ENCODE measurements around the gene SLC26A5.

SLC26A5 gene

GRCh38 chr7:103437623-103438022 is 8.4 kb downstream of the SLC26A5 start:
- Mint-ChIP-seq H3K9me3 (peaks cover 14% of the 10 kb centered on the region), H3K27ac (no peak overlapping the region), H3K4me3 (no peak overlapping the region), H3K27me3 (ENCODE audit: low read depth, poor library complexity) (peaks cover 59% of the 10 kb centered on the region), H3K4me1 (no peaks in the 10 kb centered on the region), H3K36me3 (ENCODE audit: low read depth) (no peaks in the 10 kb centered on the region)
- no peak for TF ChIP-seq CTCF (IDR thresholded peaks at IDR 0.05)
- no peak for DNase-seq

GRCh38 chr7:103432712-103433111 is 13.3 kb downstream of the SLC26A5 start:
- H3K9me3 Mint-ChIP-seq: peaks cover 14% of the 10 kb centered on the region
- no peak for DNase-seq
- no peak overlapping the region for H3K27ac Mint-ChIP-seq
- H3K36me3 Mint-ChIP-seq (ENCODE audit: low read depth): no peaks in the 10 kb centered on the region
- H3K4me1 Mint-ChIP-seq: no peaks in the 10 kb centered on the region
- H3K27me3 Mint-ChIP-seq (ENCODE audit: low read depth, poor library complexity): peaks cover 30% of the 10 kb centered on the region
- H3K4me3 Mint-ChIP-seq: no peak overlapping the region
- TF ChIP-seq CTCF (IDR thresholded peaks at IDR 0.05): no peak

GRCh38 chr7:103425177-103425576 is 20.8 kb downstream of the SLC26A5 start:
- no peak for TF ChIP-seq CTCF (IDR thresholded peaks at IDR 0.05)
- H3K4me3 Mint-ChIP-seq: no peak overlapping the region
- H3K27me3 Mint-ChIP-seq (ENCODE audit: low read depth, poor library complexity): peaks cover 24% of the 10 kb centered on the region
- no peaks in the 10 kb centered on the region for H3K4me1 Mint-ChIP-seq
- H3K36me3 Mint-ChIP-seq (ENCODE audit: low read depth): no peaks in the 10 kb centered on the region
- no peaks in the 10 kb centered on the region for H3K9me3 Mint-ChIP-seq
- H3K27ac Mint-ChIP-seq: no peak overlapping the region
- no peak for DNase-seq

GRCh38 chr7:103423467-103424179 is 22.4 kb downstream of the SLC26A5 start:
- H3K27me3 Mint-ChIP-seq (ENCODE audit: low read depth, poor library complexity): peaks cover 18% of the 10 kb centered on the region
- H3K27ac Mint-ChIP-seq: no peak overlapping the region
- no peak for TF ChIP-seq CTCF (IDR thresholded peaks at IDR 0.05)
- no peaks in the 10 kb centered on the region for H3K36me3 Mint-ChIP-seq (ENCODE audit: low read depth)
- H3K4me3 Mint-ChIP-seq: no peak overlapping the region
- H3K4me1 Mint-ChIP-seq: no peaks in the 10 kb centered on the region
- peaks cover 6% of the 10 kb centered on the region for H3K9me3 Mint-ChIP-seq
- DNase-seq: no peak

GRCh38 chr7:103420857-103421384 is 25.1 kb downstream of the SLC26A5 start:
- no peaks in the 10 kb centered on the region for H3K36me3 Mint-ChIP-seq (ENCODE audit: low read depth)
- H3K27ac Mint-ChIP-seq: no peak overlapping the region
- DNase-seq: no peak
- no peaks in the 10 kb centered on the region for H3K4me1 Mint-ChIP-seq
- H3K27me3 Mint-ChIP-seq (ENCODE audit: low read depth, poor library complexity): peaks cover 6% of the 10 kb centered on the region
- H3K9me3 Mint-ChIP-seq: peaks cover 6% of the 10 kb centered on the region
- no peak for TF ChIP-seq CTCF (IDR thresholded peaks at IDR 0.05)
- H3K4me3 Mint-ChIP-seq: no peak overlapping the region

GRCh38 chr7:103418241-103418640 is 27.8 kb downstream of the SLC26A5 start:
- no peak overlapping the region for H3K27ac Mint-ChIP-seq
- H3K4me3 Mint-ChIP-seq: no peak overlapping the region
- H3K27me3 Mint-ChIP-seq (ENCODE audit: low read depth, poor library complexity): peaks cover 22% of the 10 kb centered on the region
- TF ChIP-seq CTCF (IDR thresholded peaks at IDR 0.05): no peak
- peaks cover 6% of the 10 kb centered on the region for H3K9me3 Mint-ChIP-seq
- DNase-seq: no peak
- H3K4me1 Mint-ChIP-seq: no peaks in the 10 kb centered on the region
- H3K36me3 Mint-ChIP-seq (ENCODE audit: low read depth): no peaks in the 10 kb centered on the region
